K562 (cell line): ENCODE data around the gene ARID4B. TPM values are rescaled to one million over a fixed set of nuclear protein-coding genes. Genes with fewer than 3 reads are reported as not detected.

Experiments used
- ATAC-seq: fragments of 200-7000 bp; cut with Tn5 transposase; 3 replicates; pipeline ENCODE4 v1.9.1; 2020; ENCODE audit warnings: moderate library complexity
- BruUV-seq: library from RNA; stranded (reverse); fragments of 400-500 nt; replicated peaks from 2 replicates; lab custom pipeline; 2021; lab: Mats Ljungman, UMichigan
- CTCF ChIA-PET: fragments of 300-600 bp; formaldehyde crosslinking; extraction: SDS; loops from one replicate; lab custom pipeline; 2021; ENCODE audit warnings: low intra/inter-chr PET ratio; lab: Yijun Ruan, JAX
- POLR2A ChIA-PET: fragments of 300-600, 350-650 bp; sonication (Branson Sonifier 250); formaldehyde crosslinking; extraction: SDS; loops from one replicate; lab custom pipeline; 2021; ENCODE audit warnings: antibody characterized with exemption, inconsistent platforms; lab: Yijun Ruan, JAX
- DNase-seq, 4 experiments: peaks; one replicate each; pipeline versions ENCODE4 v3.0.0 to v3.0.0-alpha.2; 2011 to 2018; ENCODE audit warnings: low spot score in 3 of 4, mixed read lengths in 3 of 4; ENCODE audit errors: extremely low read depth in 1 of 4
- FAIRE-seq: peaks from 2 replicates; lab custom pipeline; 2011; peaks lifted over from hg19 to GRCh38; lab: Jason Lieb, UNC
- H2AFZ ChIP-seq: 2 replicates; pipeline ENCODE4 v1.6.0; 2011; ENCODE audit warnings: low read depth, low read length, control low read depth, inconsistent platforms
- H3K27ac ChIP-seq: fragments of 200-600 bp; 3 replicates; pipeline ENCODE4 v1.8.0; 2011; ENCODE audit warnings: low read depth, mild to moderate bottlenecking, control low read depth, inconsistent platforms, low read length, moderate library complexity, mixed read lengths; ENCODE audit errors: extremely low read depth
- H3K27me3 ChIP-seq, 2 experiments: fragments of 300-600 bp in 1 of 2; 2 replicates in 1 of 2; 3 replicates in 1 of 2; pipeline versions ENCODE4 v1.6.0 to v1.8.0; 2011; ENCODE audit warnings: inconsistent platforms in 2 of 2, low read length in 2 of 2, mild to moderate bottlenecking in 1 of 2, mixed read lengths in 1 of 2, moderate library complexity in 1 of 2; ENCODE audit not compliant: control insufficient read depth in 2 of 2, insufficient read depth in 2 of 2
- H3K36me3 ChIP-seq: fragments of 300-600 bp; 3 replicates; pipeline ENCODE4 v1.8.0; 2011; ENCODE audit warnings: mild to moderate bottlenecking, low read length, inconsistent platforms; ENCODE audit not compliant: control insufficient read depth, insufficient read depth
- H3K4me1 ChIP-seq, 2 experiments: fragments of 200-600 bp in 1 of 2; replicated peaks in 1 of 2; 2 replicates in 1 of 2; 3 replicates in 1 of 2; pipeline versions ENCODE4 v1.5.1 to v1.8.0; 2011; ENCODE audit warnings: inconsistent platforms in 2 of 2, low read length in 2 of 2, mild to moderate bottlenecking in 1 of 2, mixed read lengths in 1 of 2, moderate library complexity in 1 of 2; ENCODE audit not compliant: control insufficient read depth in 2 of 2, insufficient read depth in 2 of 2
- H3K4me2 ChIP-seq: 2 replicates; pipeline ENCODE4 v1.6.1; 2011; ENCODE audit warnings: low read length, control low read depth, inconsistent platforms, mixed read lengths; ENCODE audit not compliant: insufficient read depth
- H3K4me3 ChIP-seq: fragments of 200-600 bp; sonication (generic), shearing (Covaris generic); 2 replicates; pipeline ENCODE4 v1.5.1; 2016; ENCODE audit warnings: control low read depth, inconsistent platforms
- H3K79me2 ChIP-seq: fragments of 200-600 bp; 3 replicates; pipeline ENCODE4 v1.8.0; 2011; ENCODE audit warnings: low read length, inconsistent platforms; ENCODE audit not compliant: control insufficient read depth, insufficient read depth
- H3K9ac ChIP-seq, 2 experiments: 2 replicates each; pipeline versions ENCODE4 v1.6.0 to v1.6.1; 2011; ENCODE audit warnings: low read depth in 2 of 2, low read length in 2 of 2, control low read depth in 1 of 2, inconsistent platforms in 1 of 2, mild to moderate bottlenecking in 1 of 2, mixed read lengths in 1 of 2; ENCODE audit not compliant: insufficient read depth in 1 of 2
- H3K9me1 ChIP-seq: one replicate; pipeline ENCODE4 v1.6.0; 2011; ENCODE audit warnings: inconsistent platforms, mild to moderate bottlenecking, low read length, moderate library complexity; ENCODE audit not compliant: control insufficient read depth, insufficient read depth
- H3K9me3 ChIP-seq: replicated peaks from 2 replicates; pipeline ENCODE4 v1.5.1; 2011; ENCODE audit warnings: low read depth, low read length, inconsistent platforms; ENCODE audit not compliant: control insufficient read depth, insufficient read depth
- H4K20me1 ChIP-seq: replicated peaks from 2 replicates; pipeline ENCODE4 v1.6.1; 2011; ENCODE audit warnings: low read length, inconsistent platforms, mixed read lengths; ENCODE audit not compliant: control insufficient read depth, insufficient read depth
- GMEB1 ChIP-seq: fragments of 250-450 bp; sonication (Bioruptor Pico); IDR thresholded peaks from 2 replicates; pipeline ENCODE4 v1.4.0; 2020; ENCODE audit warnings: mild to moderate bottlenecking
- POLR2A ChIP-seq: fragments of 450-650 bp; conservative IDR thresholded peaks from 2 replicates; pipeline ENCODE4 v1.6.1; 2016
- POLR2B ChIP-seq: fragments of 450-650 bp; IDR thresholded peaks from 2 replicates; pipeline ENCODE4 v1.6.1; 2018; ENCODE audit warnings: low read depth; ENCODE audit not compliant: partially characterized antibody
- POLR2H ChIP-seq: IDR thresholded peaks from 2 replicates; pipeline ENCODE4 v1.6.1; 2016; ENCODE audit warnings: missing genetic modification characterization, low read depth, mild to moderate bottlenecking, control low read depth, missing compliant biosample characterization, moderate library complexity
- ZNF699 ChIP-seq: fragments of 250-450 bp; sonication (Bioruptor Pico); IDR thresholded peaks from 2 replicates; pipeline ENCODE4 v1.8.0; 2021; ENCODE audit warnings: mild to moderate bottlenecking, moderate library complexity; ENCODE audit not compliant: insufficient replicate concordance
- WGBS: fragments of 100-300 bp; shearing (Covaris generic); methylation state at CpG from one replicate; pipeline ENCODE4 v1.1.6; 2016; ENCODE audit warnings: low coverage, mixed read lengths; ENCODE audit not compliant: insufficient coverage; ENCODE audit errors: missing lambda C conversion rate; 5-methylcytosine and 5-hydroxymethylcytosine counted together
- in situ Hi-C: fragments of 300-500 bp; cut with MboI; formaldehyde crosslinking; loops from 4 replicates; pipeline ENCODE4 v1.15.0; 2018; ENCODE audit warnings: inconsistent platforms, mixed read lengths
- intact Hi-C: fragments of 100-400 bp; cut with micrococcal nuclease; formaldehyde crosslinking; loops from 2 replicates; pipeline ENCODE4 v1.14.2; 2022
- polyA plus RNA-seq, 8 experiments: library from polyadenylated mRNA; depleted of rRNA in 4 of 8; stranded (reverse) in 5 of 8; unstranded in 3 of 8; fragments of >200 nt; fragmentation: Nextera tagmentation in 2 of 8; fragmentation: Illumina TruSeq in 1 of 8; extraction: Ambion mirVana in 2 of 8; extraction: Trizol in 1 of 8; gene quantifications; 2 replicates each; pipeline versions ENCODE4 v1.2.1 to v1.2.3, GENCODE V29; 2011 to 2014; ENCODE audit warnings: inconsistent platforms in 1 of 8, missing spikeins in 1 of 8
- total RNA-seq, 7 experiments: library from RNA; depleted of rRNA in 6 of 7; stranded (reverse); fragments of >200 nt in 6 of 7; fragmentation: Illumina TruSeq in 2 of 7; extraction: Trizol in 2 of 7; gene quantifications; 2 replicates each; pipeline versions ENCODE4 v1.2.1 to v1.2.3, GENCODE V29; 2011 to 2021; ENCODE audit warnings: low replicate concordance in 1 of 7

ARID4B gene
- total and polyA plus RNA-seq, 9 of the 15 experiments (the other 6 are each of a cell fraction or from before 2014, with no cell fraction given): 8.4 to 38.9 (median 18.5) TPM

GRCh38 chr1:235130766-235131270 lies 197.2 kb downstream of the ARID4B start:
- H3K36me3 ChIP-seq: peaks cover 60% of the 10 kb centered on the region
- ATAC-seq: no peak
- H3K9ac ChIP-seq: no peak overlapping the region
- H3K27me3 ChIP-seq: no peaks in the 10 kb centered on the region
- peaks cover 6 to 7% of the 10 kb centered on the region in 2 experiments; a peak in 4 of 5 replicates for H3K4me1 ChIP-seq
- ChIA-PET CTCF (no interaction called here), POLR2A (interaction anchor here (0.6 to 2.6 kb wide), 4 partner anchors 9 to 58 kb away, joined by 3 to 20 read pairs (median 5); no protein-coding TSS in a partner anchor)
- intact Hi-C loops: no loop called here
- BruUV-seq: no TSS peak
- no peaks in the 10 kb centered on the region for H3K9me1 ChIP-seq
- no peaks in the 10 kb centered on the region for H3K9me3 ChIP-seq
- TF ChIP-seq POLR2A (peak; percentile 46; the same call in 1 of the 2 replicates), ZNF699 (CRISPR knock-in tag) (no peak), POLR2B (no peak)
- WGBS: 76% methylated on average over 7 of the region's 7 CpGs
- peaks cover 33% of the 10 kb centered on the region for H3K79me2 ChIP-seq
- H4K20me1 ChIP-seq: peaks cover 14% of the 10 kb centered on the region; the same call in 1 of the 2 replicates
- no peak overlapping the region for H3K4me2 ChIP-seq
- FAIRE-seq: no peak
- DNase-seq: no peak
- no peak overlapping the region for H2AFZ ChIP-seq
- H3K27ac ChIP-seq: no peak overlapping the region
- in situ Hi-C loops: no loop called here
- no peak overlapping the region for H3K4me3 ChIP-seq

GRCh38 chr1:235129774-235130570 lies 198.0 kb downstream of the ARID4B start:
- H3K27ac ChIP-seq: peak overlapping the region; percentile 98; the same call in 1 of the 3 replicates
- no peaks in the 10 kb centered on the region for H3K27me3 ChIP-seq
- peaks cover 41% of the 10 kb centered on the region for H3K79me2 ChIP-seq
- intact Hi-C loops: loop anchor here (2.0 kb wide), 1 partner anchor 31 kb away; the partner anchor contains the start of gene RBM34
- H3K9me1 ChIP-seq: no peaks in the 10 kb centered on the region
- in situ Hi-C loops: no loop called here
- H3K4me2 ChIP-seq: no peak overlapping the region
- H3K9me3 ChIP-seq: no peaks in the 10 kb centered on the region
- WGBS: 87% methylated on average over 4 of the region's 4 CpGs
- ATAC-seq: no peak
- no peak overlapping the region for H2AFZ ChIP-seq
- H3K36me3 ChIP-seq: peaks cover 56% of the 10 kb centered on the region
- no peak overlapping the region for H3K4me3 ChIP-seq
- no peak for FAIRE-seq
- CTCF ChIA-PET: no interaction called here
- DNase-seq: no peak
- POLR2A ChIA-PET: interaction anchor here (0.6 to 2.6 kb wide), 7 partner anchors 10 to 508 kb away, joined by 3 to 21 read pairs (median 5); partner anchors contain the start of gene RBM34
- TF ChIP-seq GMEB1 (no peak), POLR2B (peak; percentile 30), POLR2H (tag) (peak; percentile 42; the same call in 1 of the 2 replicates)
- peaks cover 6 to 11% of the 10 kb centered on the region in 2 experiments; a peak in 4 of 5 replicates for H3K4me1 ChIP-seq
- H4K20me1 ChIP-seq: peaks cover 18% of the 10 kb centered on the region; the same call in 1 of the 2 replicates
- no TSS peak for BruUV-seq
- H3K9ac ChIP-seq: no peak overlapping the region; a peak in 1 of 4 replicates
